ENCODE measurements around the gene OLIG2. TPM values are rescaled to one million over a fixed set of nuclear protein-coding genes. Genes with fewer than 3 reads are reported as not detected.

The OLIG2 gene
- total RNA-seq, 3 donors from 2014 or later (not counting 1 experiment from before 2014, with no cell fraction given) = not detected

DNA sequence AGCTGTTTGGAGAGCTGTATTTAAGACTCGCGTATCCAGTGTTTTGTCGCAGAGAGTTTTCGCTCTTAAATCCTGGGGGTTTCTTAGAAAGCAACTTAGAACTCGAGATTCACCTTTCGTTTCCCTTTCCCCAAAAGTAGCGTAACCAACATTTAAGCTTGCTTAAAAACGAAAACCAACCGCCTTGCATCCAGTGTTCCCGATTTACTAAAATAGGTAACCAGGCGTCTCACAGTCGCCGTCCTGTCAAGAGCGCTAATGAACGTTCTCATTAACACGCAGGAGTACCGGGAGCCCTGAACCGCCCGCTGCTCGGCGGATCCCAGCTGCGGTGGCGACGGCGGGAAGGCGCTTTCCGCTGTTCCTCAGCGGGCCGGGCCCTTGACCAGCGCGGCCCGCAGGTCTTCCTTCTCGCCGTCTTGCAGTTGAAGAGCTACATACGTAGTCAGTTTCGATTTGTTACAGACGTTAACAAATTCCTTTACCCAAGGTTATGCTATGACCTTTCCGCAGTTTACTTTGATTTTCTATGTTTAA lies 46.1 kb downstream of the OLIG2 start:
- Mint-ChIP-seq H3K36me3 (no peaks in the 10 kb centered on the region), H3K4me3 (peak overlapping the region; percentile 78), H3K9me3 (no peaks in the 10 kb centered on the region), H3K27ac (no peak overlapping the region), H3K27me3 (ENCODE audit: low read depth in 2 of 2) (peaks cover 54 to 62% of the 10 kb centered on the region in 2 donors), H3K4me1 (peaks cover 17 to 21% of the 10 kb centered on the region in 2 donors)
- Histone ChIP-seq H3K27me3 (ENCODE audit: control insufficient read depth, insufficient read depth, low read length) (peaks cover 50% of the 10 kb centered on the region), H3K27ac (ENCODE audit: low read length) (no peak overlapping the region), H3K36me3 (ENCODE audit: control insufficient read depth, insufficient read depth, low read length) (no peaks in the 10 kb centered on the region), H3K9me3 (ENCODE audit: control insufficient read depth, insufficient read depth, low read length) (no peaks in the 10 kb centered on the region), H3K4me3 (ENCODE audit: low read length) (peak overlapping the region; percentile 18), H3K4me1 (ENCODE audit: control insufficient read depth, insufficient read depth, low read length) (peaks cover 22% of the 10 kb centered on the region)
- intact Hi-C loops (cut with micrococcal nuclease) = no loop called here
- TF ChIP-seq, protein P1, sequence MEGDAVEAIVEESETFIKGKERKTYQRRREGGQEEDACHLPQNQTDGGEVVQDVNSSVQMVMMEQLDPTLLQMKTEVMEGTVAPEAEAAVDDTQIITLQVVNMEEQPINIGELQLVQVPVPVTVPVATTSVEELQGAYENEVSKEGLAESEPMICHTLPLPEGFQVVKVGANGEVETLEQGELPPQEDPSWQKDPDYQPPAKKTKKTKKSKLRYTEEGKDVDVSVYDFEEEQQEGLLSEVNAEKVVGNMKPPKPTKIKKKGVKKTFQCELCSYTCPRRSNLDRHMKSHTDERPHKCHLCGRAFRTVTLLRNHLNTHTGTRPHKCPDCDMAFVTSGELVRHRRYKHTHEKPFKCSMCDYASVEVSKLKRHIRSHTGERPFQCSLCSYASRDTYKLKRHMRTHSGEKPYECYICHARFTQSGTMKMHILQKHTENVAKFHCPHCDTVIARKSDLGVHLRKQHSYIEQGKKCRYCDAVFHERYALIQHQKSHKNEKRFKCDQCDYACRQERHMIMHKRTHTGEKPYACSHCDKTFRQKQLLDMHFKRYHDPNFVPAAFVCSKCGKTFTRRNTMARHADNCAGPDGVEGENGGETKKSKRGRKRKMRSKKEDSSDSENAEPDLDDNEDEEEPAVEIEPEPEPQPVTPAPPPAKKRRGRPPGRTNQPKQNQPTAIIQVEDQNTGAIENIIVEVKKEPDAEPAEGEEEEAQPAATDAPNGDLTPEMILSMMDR (IDR thresholded peaks at IDR 0.05) = no peak
- 2% methylated on average over 36 of the region's 38 CpGs for WGBS (ENCODE audit: insufficient coverage)
- peak in 1 of 2 donors; percentile 14 for DNase-seq
- peak in 1 of 3 donors; percentile 46 for ATAC-seq

DNA sequence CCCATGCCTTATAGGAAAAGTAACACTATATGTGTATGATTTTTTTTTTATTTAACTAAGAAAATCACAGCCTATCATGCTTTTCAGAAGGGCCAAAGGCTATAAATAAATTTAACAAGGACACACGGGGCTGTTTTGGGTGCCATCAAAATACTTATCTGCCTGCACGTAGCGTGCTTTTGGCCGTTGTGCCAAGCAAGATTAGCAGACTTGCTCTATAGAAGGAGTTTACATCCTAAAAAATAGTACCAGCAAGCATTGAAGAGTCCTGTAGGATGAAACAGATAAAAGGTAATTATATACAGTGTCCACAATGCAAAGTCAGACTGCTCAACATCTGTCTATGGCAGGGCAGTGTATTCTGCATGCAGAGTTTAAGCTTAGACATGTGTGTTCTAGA lies 47.9 kb downstream of the OLIG2 start:
- DNase-seq (no peak), ATAC-seq (no peak)
- H3K27ac ChIP-seq (ENCODE audit: low read length) = no peak overlapping the region
- Mint-ChIP-seq H3K36me3 (no peaks in the 10 kb centered on the region), H3K4me1 (peaks cover 34 to 36% of the 10 kb centered on the region in 2 donors), H3K9me3 (no peaks in the 10 kb centered on the region), H3K27me3 (ENCODE audit: low read depth in 2 of 2) (peaks cover 47 to 56% of the 10 kb centered on the region in 2 donors), H3K4me3 (no peak overlapping the region), H3K27ac (no peak overlapping the region)
- WGBS (ENCODE audit: insufficient coverage) = 90% methylated on average over 4 of the region's 4 CpGs
- H3K36me3 ChIP-seq (ENCODE audit: control insufficient read depth, insufficient read depth, low read length) = no peaks in the 10 kb centered on the region
- peaks cover 45% of the 10 kb centered on the region for H3K27me3 ChIP-seq (ENCODE audit: control insufficient read depth, insufficient read depth, low read length)
- H3K9me3 ChIP-seq (ENCODE audit: control insufficient read depth, insufficient read depth, low read length) = no peaks in the 10 kb centered on the region
- H3K4me1 ChIP-seq (ENCODE audit: control insufficient read depth, insufficient read depth, low read length) = peaks cover 19% of the 10 kb centered on the region
- H3K4me3 ChIP-seq (ENCODE audit: low read length) = no peak overlapping the region
- TF ChIP-seq, protein P1 (IDR thresholded peaks at IDR 0.05) = no peak
- intact Hi-C loops (cut with micrococcal nuclease) = no loop called here

DNA sequence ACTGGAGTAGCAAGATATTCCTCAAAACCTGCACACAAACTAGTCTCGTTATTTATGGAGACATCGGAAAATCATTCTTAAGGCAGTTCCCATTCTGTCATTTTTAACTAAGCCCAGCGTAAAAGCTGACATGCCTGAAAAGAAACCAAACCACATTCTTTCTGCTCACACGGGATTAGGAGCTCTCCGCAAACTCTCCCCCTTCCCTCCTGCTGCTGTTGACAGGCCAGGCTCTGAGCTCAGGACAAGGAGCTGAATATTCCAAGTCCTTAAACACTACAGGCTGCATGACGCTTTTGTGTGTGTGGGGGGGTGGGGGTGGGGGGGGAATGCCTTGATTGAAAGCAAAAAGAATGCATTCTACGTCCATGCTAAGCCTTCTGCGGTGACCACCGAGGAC lies 49.4 kb downstream of the OLIG2 start:
- Mint-ChIP-seq H3K9me3 (no peaks in the 10 kb centered on the region), H3K4me3 (no peak overlapping the region), H3K36me3 (no peaks in the 10 kb centered on the region), H3K27me3 (ENCODE audit: low read depth in 2 of 2) (peaks cover 41 to 49% of the 10 kb centered on the region in 2 donors), H3K4me1 (peaks cover 42 to 44% of the 10 kb centered on the region in 2 donors), H3K27ac (no peak overlapping the region)
- no peak overlapping the region for H3K27ac ChIP-seq (ENCODE audit: low read length)
- H3K4me3 ChIP-seq (ENCODE audit: low read length) = no peak overlapping the region
- DNase-seq = no peak
- intact Hi-C loops (cut with micrococcal nuclease) = loop anchor here (5.0 kb wide), 1 partner anchor 38 kb away; no protein-coding TSS in a partner anchor
- H3K36me3 ChIP-seq (ENCODE audit: control insufficient read depth, insufficient read depth, low read length) = no peaks in the 10 kb centered on the region
- ATAC-seq = no peak
- TF ChIP-seq, protein P1 (IDR thresholded peaks at IDR 0.05) = no peak
- WGBS (ENCODE audit: insufficient coverage) = 55% methylated on average over 9 of the region's 9 CpGs
- peaks cover 21% of the 10 kb centered on the region for H3K4me1 ChIP-seq (ENCODE audit: control insufficient read depth, insufficient read depth, low read length)
- no peaks in the 10 kb centered on the region for H3K9me3 ChIP-seq (ENCODE audit: control insufficient read depth, insufficient read depth, low read length)
- H3K27me3 ChIP-seq (ENCODE audit: control insufficient read depth, insufficient read depth, low read length) = peaks cover 34% of the 10 kb centered on the region

Measured in natural killer cell (primary cell).